ENCODE data around the gene BRD1.

- no peak for TF ChIP-seq CTCF (IDR thresholded peaks at IDR 0.05; ENCODE audit: poor library complexity, severe bottlenecking)
- TF ChIP-seq POLR2AphosphoS5 (IDR thresholded peaks at IDR 0.05) = no peak
- no peak for TF ChIP-seq RAD21 (conservative IDR thresholded peaks at IDR 0.05)
- TF ChIP-seq MXI1 (conservative IDR thresholded peaks at IDR 0.05; ENCODE audit: poor library complexity, severe bottlenecking) = no peak
- TF ChIP-seq EP300 (conservative IDR thresholded peaks at IDR 0.05; ENCODE audit: poor library complexity, severe bottlenecking) = no peak
- no peak for TF ChIP-seq EZH2 (IDR thresholded peaks at IDR 0.05; ENCODE audit: borderline replicate concordance, insufficient read depth, low read length, poor library complexity, severe bottlenecking)
- TF ChIP-seq, protein P1, sequence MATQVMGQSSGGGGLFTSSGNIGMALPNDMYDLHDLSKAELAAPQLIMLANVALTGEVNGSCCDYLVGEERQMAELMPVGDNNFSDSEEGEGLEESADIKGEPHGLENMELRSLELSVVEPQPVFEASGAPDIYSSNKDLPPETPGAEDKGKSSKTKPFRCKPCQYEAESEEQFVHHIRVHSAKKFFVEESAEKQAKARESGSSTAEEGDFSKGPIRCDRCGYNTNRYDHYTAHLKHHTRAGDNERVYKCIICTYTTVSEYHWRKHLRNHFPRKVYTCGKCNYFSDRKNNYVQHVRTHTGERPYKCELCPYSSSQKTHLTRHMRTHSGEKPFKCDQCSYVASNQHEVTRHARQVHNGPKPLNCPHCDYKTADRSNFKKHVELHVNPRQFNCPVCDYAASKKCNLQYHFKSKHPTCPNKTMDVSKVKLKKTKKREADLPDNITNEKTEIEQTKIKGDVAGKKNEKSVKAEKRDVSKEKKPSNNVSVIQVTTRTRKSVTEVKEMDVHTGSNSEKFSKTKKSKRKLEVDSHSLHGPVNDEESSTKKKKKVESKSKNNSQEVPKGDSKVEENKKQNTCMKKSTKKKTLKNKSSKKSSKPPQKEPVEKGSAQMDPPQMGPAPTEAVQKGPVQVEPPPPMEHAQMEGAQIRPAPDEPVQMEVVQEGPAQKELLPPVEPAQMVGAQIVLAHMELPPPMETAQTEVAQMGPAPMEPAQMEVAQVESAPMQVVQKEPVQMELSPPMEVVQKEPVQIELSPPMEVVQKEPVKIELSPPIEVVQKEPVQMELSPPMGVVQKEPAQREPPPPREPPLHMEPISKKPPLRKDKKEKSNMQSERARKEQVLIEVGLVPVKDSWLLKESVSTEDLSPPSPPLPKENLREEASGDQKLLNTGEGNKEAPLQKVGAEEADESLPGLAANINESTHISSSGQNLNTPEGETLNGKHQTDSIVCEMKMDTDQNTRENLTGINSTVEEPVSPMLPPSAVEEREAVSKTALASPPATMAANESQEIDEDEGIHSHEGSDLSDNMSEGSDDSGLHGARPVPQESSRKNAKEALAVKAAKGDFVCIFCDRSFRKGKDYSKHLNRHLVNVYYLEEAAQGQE (IDR thresholded peaks at IDR 0.05; ENCODE audit: borderline replicate concordance) = no peak
- no peak for TF ChIP-seq TAF1 (IDR thresholded peaks at IDR 0.05; ENCODE audit: low read depth)
Observed at GRCh38 chr22:49753961-49754695, 73.5 kb downstream of the BRD1 start.

Measured in neural cell (in vitro differentiated cells).